GM18499 (cell line): Measurements from ENCODE around the gene PRR5.

Experiments
- ATAC-seq: cut with Tn5 transposase; IDR thresholded peaks from one replicate; pipeline ENCODE4 v1.9.1; 2021; ENCODE audit warnings: moderate number of reproducible peaks; ENCODE audit not compliant: insufficient read depth, unreplicated experiment

The PRR5 gene

GRCh38 chr22:44689915-44690524 is 12.0 kb upstream of the PRR5 start:
- no peak for ATAC-seq

GRCh38 chr22:44691796-44692661 is 10.0 kb upstream of the PRR5 start:
- ATAC-seq: no peak

GRCh38 chr22:44692662-44693007 is 9.4 kb upstream of the PRR5 start:
- no peak for ATAC-seq

GRCh38 chr22:44693145-44693544 is 8.9 kb upstream of the PRR5 start:
- ATAC-seq: no peak

- ATAC-seq: no peak
Measured at GRCh38 chr22:44693756-44694155, 8.2 kb upstream of the PRR5 start.

GRCh38 chr22:44697423-44698141 is 4.4 kb upstream of the PRR5 start:
- ATAC-seq: no peak

GRCh38 chr22:44698531-44699421 is 3.2 kb upstream of the PRR5 start:
- ATAC-seq: no peak

- no peak for ATAC-seq
Measured at GRCh38 chr22:44700456-44700855, 1.5 kb upstream of the PRR5 start.

- no peak for ATAC-seq
Measured at GRCh38 chr22:44701187-44701790, 715 bp upstream of the PRR5 start.

- ATAC-seq: no peak
Measured at GRCh38 chr22:44702479-44703198, 635 bp downstream of the PRR5 start.

- ATAC-seq: no peak
Measured at GRCh38 chr22:44703255-44703870, 1.4 kb downstream of the PRR5 start.

GRCh38 chr22:44704159-44705021 is 2.4 kb downstream of the PRR5 start:
- ATAC-seq: no peak

- no peak for ATAC-seq
Measured at GRCh38 chr22:44705022-44705297, 3.0 kb downstream of the PRR5 start.

- ATAC-seq: no peak
Measured at GRCh38 chr22:44706488-44706887, 4.5 kb downstream of the PRR5 start.

GRCh38 chr22:44707178-44707577 is 5.2 kb downstream of the PRR5 start:
- ATAC-seq: no peak

- no peak for ATAC-seq
Measured at GRCh38 chr22:44707752-44708151, 5.7 kb downstream of the PRR5 start.

GRCh38 chr22:44709881-44710392 is 7.9 kb downstream of the PRR5 start:
- no peak for ATAC-seq
